K562 (cell line): ENCODE measurements around the gene RBM20. TPM values are rescaled to one million over a fixed set of nuclear protein-coding genes. Genes with fewer than 3 reads are reported as not detected.

Experiments used
- ARID2 ChIP-seq: fragments of 450-650 bp; IDR thresholded peaks from 2 replicates; pipeline ENCODE4 v1.6.1; 2017; ENCODE audit warnings: antibody characterized with exemption, mild to moderate bottlenecking
- BHLHE40 ChIP-seq: IDR thresholded peaks from 2 replicates; pipeline ENCODE4 v1.6.1; 2011; ENCODE audit warnings: low read length, improper control_type of control experiment
- CC2D1A ChIP-seq: fragments of 450-650 bp; IDR thresholded peaks from 2 replicates; pipeline ENCODE4 v1.6.1; 2017; ENCODE audit warnings: mild to moderate bottlenecking
- CEBPG ChIP-seq, 3 experiments: fragments of 200-800 bp in 1 of 3; sonication (Bioruptor generic) in 1 of 3; sonication (generic) in 1 of 3; formaldehyde crosslinking in 1 of 3; IDR thresholded peaks in 2 of 3; conservative IDR thresholded peaks in 1 of 3; 2 replicates each; pipeline versions ENCODE4 v1.6.1 to v1.8.0; 2016 to 2022; ENCODE audit warnings: missing compliant biosample characterization in 2 of 3, missing genetic modification characterization in 2 of 3, mild to moderate bottlenecking in 1 of 3, missing genetic modification reagents in 1 of 3
- GTF2A2 ChIP-seq: IDR thresholded peaks from 2 replicates; pipeline ENCODE4 v1.6.1; 2016; ENCODE audit warnings: mild to moderate bottlenecking, missing genetic modification characterization, missing compliant biosample characterization
- POLR2G ChIP-seq: fragments of 200-400 bp; formaldehyde crosslinking; IDR thresholded peaks from 2 replicates; pipeline ENCODE4 v1.6.1; 2017; ENCODE audit warnings: low read depth, mild to moderate bottlenecking, antibody characterized with exemption, low read length, moderate library complexity
- RAD21 ChIP-seq, 2 experiments: fragments of 250-450 bp in 1 of 2; fragments of 450-650 bp in 1 of 2; sonication (Bioruptor Pico) in 1 of 2; formaldehyde crosslinking in 1 of 2; IDR thresholded peaks in 1 of 2; conservative IDR thresholded peaks in 1 of 2; 2 replicates each; pipeline versions ENCODE4 v1.4.0 to v1.8.0; 2020 to 2022; ENCODE audit warnings: mild to moderate bottlenecking in 2 of 2, moderate library complexity in 1 of 2
- SMC3 ChIP-seq: conservative IDR thresholded peaks from 2 replicates; pipeline ENCODE4 v1.6.1; 2011; ENCODE audit warnings: low read depth, low read length, improper control_type of control experiment; ENCODE audit not compliant: insufficient read depth
- STAG1 ChIP-seq: sonication (generic); formaldehyde crosslinking; IDR thresholded peaks from 2 replicates; pipeline ENCODE4 v1.5.0; 2020; ENCODE audit warnings: missing genetic modification reagents, borderline replicate concordance
- ZBTB17 ChIP-seq: fragments of 450-650 bp; formaldehyde crosslinking; IDR thresholded peaks from 2 replicates; pipeline ENCODE4 v1.4.0; 2020; ENCODE audit warnings: mild to moderate bottlenecking
- ZFPM2 ChIP-seq: fragments of 250-450 bp; sonication (Bioruptor Pico); IDR thresholded peaks from 2 replicates; pipeline ENCODE4 v1.5.1; 2022; ENCODE audit warnings: mild to moderate bottlenecking
- polyA plus RNA-seq, 8 experiments: library from polyadenylated mRNA; depleted of rRNA in 4 of 8; stranded (reverse) in 5 of 8; unstranded in 3 of 8; fragments of >200 nt; fragmentation: Nextera tagmentation in 2 of 8; fragmentation: Illumina TruSeq in 1 of 8; extraction: Ambion mirVana in 2 of 8; extraction: Trizol in 1 of 8; gene quantifications; 2 replicates each; pipeline versions ENCODE4 v1.2.1 to v1.2.3, GENCODE V29; 2011 to 2014; ENCODE audit warnings: inconsistent platforms in 1 of 8, missing spikeins in 1 of 8
- total RNA-seq, 7 experiments: library from RNA; depleted of rRNA in 6 of 7; stranded (reverse); fragments of >200 nt in 6 of 7; fragmentation: Illumina TruSeq in 2 of 7; extraction: Trizol in 2 of 7; gene quantifications; 2 replicates each; pipeline versions ENCODE4 v1.2.1 to v1.2.3, GENCODE V29; 2011 to 2021; ENCODE audit warnings: low replicate concordance in 1 of 7
- TF ChIP-seq, protein P1 (sequence below), 2 experiments: fragments of 450-650 bp; formaldehyde crosslinking in 1 of 2; IDR thresholded peaks; 2 replicates each; pipeline versions ENCODE4 v1.4.0 to v1.6.1; 2014 to 2020; ENCODE audit warnings: mild to moderate bottlenecking in 2 of 2, borderline replicate concordance in 1 of 2, low read depth in 1 of 2
- TF ChIP-seq, protein P2 (sequence below): IDR thresholded peaks from 2 replicates; pipeline ENCODE4 v1.6.1; 2011; ENCODE audit warnings: borderline replicate concordance, low read depth, mild to moderate bottlenecking, moderate library complexity, low read length; ENCODE audit not compliant: insufficient read depth, poor library complexity, severe bottlenecking
- TF ChIP-seq, protein P3 (sequence below): sonication (generic); formaldehyde crosslinking; IDR thresholded peaks from 2 replicates; pipeline ENCODE4 v1.8.0; 2023; ENCODE audit warnings: mild to moderate bottlenecking, missing genetic modification reagents

RBM20 gene
- total and polyA plus RNA-seq, 9 of the 15 experiments (the other 6 are each of a cell fraction or from before 2014, with no cell fraction given), result 0.63 to 5.7 (median 3.2) TPM

DNA sequence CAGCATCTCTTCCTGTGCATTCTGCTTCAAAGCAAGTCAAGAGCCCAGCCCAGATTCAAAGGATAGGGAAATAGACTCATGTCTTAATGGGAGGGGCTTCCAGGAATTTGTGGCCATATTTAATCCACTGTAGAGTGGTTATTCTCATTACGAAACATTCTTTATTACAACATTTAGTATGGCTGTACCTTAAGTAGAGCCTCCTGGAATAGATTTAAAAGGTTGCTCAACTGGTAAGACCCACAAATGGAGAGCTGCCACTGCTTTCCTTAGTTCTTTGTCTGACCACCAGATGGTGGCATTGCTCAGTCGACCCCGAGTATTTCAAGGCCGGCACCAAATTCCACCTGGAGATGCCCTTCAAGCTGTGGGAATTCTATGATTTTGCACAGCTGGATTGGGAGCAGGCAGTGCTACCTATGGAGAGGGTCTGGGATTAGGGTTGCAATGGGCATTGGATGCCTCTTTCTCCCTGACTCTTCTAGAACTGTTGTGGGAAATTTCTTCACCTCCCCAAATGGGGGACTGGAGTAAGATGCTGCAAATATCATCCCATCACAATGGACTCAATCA is 102.2 kb downstream of the RBM20 start (continued):
- TF ChIP-seq, protein P1, sequence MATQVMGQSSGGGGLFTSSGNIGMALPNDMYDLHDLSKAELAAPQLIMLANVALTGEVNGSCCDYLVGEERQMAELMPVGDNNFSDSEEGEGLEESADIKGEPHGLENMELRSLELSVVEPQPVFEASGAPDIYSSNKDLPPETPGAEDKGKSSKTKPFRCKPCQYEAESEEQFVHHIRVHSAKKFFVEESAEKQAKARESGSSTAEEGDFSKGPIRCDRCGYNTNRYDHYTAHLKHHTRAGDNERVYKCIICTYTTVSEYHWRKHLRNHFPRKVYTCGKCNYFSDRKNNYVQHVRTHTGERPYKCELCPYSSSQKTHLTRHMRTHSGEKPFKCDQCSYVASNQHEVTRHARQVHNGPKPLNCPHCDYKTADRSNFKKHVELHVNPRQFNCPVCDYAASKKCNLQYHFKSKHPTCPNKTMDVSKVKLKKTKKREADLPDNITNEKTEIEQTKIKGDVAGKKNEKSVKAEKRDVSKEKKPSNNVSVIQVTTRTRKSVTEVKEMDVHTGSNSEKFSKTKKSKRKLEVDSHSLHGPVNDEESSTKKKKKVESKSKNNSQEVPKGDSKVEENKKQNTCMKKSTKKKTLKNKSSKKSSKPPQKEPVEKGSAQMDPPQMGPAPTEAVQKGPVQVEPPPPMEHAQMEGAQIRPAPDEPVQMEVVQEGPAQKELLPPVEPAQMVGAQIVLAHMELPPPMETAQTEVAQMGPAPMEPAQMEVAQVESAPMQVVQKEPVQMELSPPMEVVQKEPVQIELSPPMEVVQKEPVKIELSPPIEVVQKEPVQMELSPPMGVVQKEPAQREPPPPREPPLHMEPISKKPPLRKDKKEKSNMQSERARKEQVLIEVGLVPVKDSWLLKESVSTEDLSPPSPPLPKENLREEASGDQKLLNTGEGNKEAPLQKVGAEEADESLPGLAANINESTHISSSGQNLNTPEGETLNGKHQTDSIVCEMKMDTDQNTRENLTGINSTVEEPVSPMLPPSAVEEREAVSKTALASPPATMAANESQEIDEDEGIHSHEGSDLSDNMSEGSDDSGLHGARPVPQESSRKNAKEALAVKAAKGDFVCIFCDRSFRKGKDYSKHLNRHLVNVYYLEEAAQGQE (IDR thresholded peaks at IDR 0.05; ENCODE audit: borderline replicate concordance), result peak; percentile 78
- TF ChIP-seq, protein P1 (CRISPR knock-in tag; IDR thresholded peaks at IDR 0.05; ENCODE audit: low read depth), result no peak
- no peak for TF ChIP-seq ZBTB17 (CRISPR knock-in tag)
- TF ChIP-seq CEBPG (CRISPR knock-in tag; IDR thresholded peaks at IDR 0.05), result no peak
- TF ChIP-seq CEBPG (tag; conservative IDR thresholded peaks at IDR 0.05 in 1 of 2, IDR thresholded peaks at IDR 0.05 in 1 of 2), result peak; percentile 48 to 65; a peak in 3 of 4 replicates
- peak; percentile 65; the same call in 1 of the 2 replicates for TF ChIP-seq CC2D1A
- TF ChIP-seq POLR2G, result no peak
- TF ChIP-seq ZFPM2 (CRISPR knock-in tag), result no peak
- no peak for TF ChIP-seq GTF2A2 (tag)
- TF ChIP-seq, protein P2, sequence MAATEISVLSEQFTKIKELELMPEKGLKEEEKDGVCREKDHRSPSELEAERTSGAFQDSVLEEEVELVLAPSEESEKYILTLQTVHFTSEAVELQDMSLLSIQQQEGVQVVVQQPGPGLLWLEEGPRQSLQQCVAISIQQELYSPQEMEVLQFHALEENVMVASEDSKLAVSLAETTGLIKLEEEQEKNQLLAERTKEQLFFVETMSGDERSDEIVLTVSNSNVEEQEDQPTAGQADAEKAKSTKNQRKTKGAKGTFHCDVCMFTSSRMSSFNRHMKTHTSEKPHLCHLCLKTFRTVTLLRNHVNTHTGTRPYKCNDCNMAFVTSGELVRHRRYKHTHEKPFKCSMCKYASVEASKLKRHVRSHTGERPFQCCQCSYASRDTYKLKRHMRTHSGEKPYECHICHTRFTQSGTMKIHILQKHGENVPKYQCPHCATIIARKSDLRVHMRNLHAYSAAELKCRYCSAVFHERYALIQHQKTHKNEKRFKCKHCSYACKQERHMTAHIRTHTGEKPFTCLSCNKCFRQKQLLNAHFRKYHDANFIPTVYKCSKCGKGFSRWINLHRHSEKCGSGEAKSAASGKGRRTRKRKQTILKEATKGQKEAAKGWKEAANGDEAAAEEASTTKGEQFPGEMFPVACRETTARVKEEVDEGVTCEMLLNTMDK, result no peak
- TF ChIP-seq RAD21 (CRISPR knock-in tag; conservative IDR thresholded peaks at IDR 0.05 in 1 of 2, IDR thresholded peaks at IDR 0.05 in 1 of 2), result peak; percentile 87 to 88
- TF ChIP-seq BHLHE40, result no peak
- TF ChIP-seq, protein P3, sequence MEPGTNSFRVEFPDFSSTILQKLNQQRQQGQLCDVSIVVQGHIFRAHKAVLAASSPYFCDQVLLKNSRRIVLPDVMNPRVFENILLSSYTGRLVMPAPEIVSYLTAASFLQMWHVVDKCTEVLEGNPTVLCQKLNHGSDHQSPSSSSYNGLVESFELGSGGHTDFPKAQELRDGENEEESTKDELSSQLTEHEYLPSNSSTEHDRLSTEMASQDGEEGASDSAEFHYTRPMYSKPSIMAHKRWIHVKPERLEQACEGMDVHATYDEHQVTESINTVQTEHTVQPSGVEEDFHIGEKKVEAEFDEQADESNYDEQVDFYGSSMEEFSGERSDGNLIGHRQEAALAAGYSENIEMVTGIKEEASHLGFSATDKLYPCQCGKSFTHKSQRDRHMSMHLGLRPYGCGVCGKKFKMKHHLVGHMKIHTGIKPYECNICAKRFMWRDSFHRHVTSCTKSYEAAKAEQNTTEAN (CRISPR knock-in tag), result no peak
- peak; percentile 70 for TF ChIP-seq SMC3
- TF ChIP-seq STAG1 (CRISPR knock-in tag), result peak; percentile 48; the same call in 1 of the 2 replicates
- 0 out of 2 replicates have a peak, but pooled peaks have one; percentile 16 for TF ChIP-seq ARID2
